ENCODE results near the gene NUP210. TPM values are rescaled to one million over a fixed set of nuclear protein-coding genes. Genes with fewer than 3 reads are reported as not detected.

NUP210 gene
- polyA plus RNA-seq, 1 donor from 2014 or later: 72.2 TPM

DNA sequence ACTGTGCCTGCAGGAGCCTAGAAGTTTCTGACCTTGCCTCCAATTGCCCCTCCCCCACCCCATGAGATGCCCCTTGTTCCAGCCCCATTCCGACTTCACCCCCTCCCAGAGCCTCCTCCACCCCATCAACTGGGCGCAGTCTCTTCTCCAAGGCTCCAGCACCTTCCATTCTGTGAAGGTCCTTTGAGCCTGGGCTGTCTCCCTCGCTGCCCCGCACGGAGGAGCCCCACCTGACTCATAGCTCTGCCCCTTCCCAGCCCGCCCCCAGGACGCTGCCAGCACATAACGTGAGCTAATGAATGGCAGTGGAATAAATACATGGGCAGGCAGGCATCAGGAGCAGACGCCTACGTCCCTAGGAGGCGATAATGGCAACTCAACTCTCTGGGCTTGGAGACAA lies 113.1 kb downstream of the NUP210 start:
- Mint-ChIP-seq H3K36me3 (peaks cover 2% of the 10 kb centered on the region), H3K4me1 (peaks cover 0 to 4% (median 0%) of the 10 kb centered on the region in 3 donors), H3K27me3 (no peaks in the 10 kb centered on the region), H3K9me3 (no peaks in the 10 kb centered on the region), H3K27ac (peak overlapping the region in 1 of 3 donors; percentile 31), H3K4me3 (no peak overlapping the region)

DNA sequence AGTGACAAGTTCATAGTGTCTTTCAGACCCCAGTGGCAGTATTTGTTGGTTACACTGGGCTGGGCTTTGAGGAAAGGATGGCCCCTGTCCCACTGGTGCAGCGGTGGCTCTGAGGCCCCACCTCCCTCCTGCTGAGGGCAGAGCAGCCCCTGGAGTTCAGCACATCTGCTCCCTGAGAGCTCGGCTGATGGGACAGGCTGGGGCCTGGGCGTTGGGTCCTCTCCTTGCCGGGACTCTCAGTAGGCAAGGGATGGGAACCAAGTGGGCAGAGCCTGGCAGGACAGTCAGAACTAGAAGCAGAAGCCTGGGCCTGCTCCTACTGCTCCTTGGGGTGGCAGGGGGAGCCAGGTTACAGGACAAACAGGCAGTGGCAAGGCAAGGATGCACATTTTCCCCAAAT lies 114.5 kb downstream of the NUP210 start:
- peak overlapping the region in 1 of 3 donors; percentile 45 for H3K27ac Mint-ChIP-seq
- H3K36me3 Mint-ChIP-seq: peaks cover 2% of the 10 kb centered on the region
- no peak overlapping the region for H3K4me3 Mint-ChIP-seq
- no peaks in the 10 kb centered on the region for H3K9me3 Mint-ChIP-seq
- H3K4me1 Mint-ChIP-seq: peaks cover 0 to 4% (median 2%) of the 10 kb centered on the region in 3 donors
- H3K27me3 Mint-ChIP-seq: peaks cover 6% of the 10 kb centered on the region

DNA sequence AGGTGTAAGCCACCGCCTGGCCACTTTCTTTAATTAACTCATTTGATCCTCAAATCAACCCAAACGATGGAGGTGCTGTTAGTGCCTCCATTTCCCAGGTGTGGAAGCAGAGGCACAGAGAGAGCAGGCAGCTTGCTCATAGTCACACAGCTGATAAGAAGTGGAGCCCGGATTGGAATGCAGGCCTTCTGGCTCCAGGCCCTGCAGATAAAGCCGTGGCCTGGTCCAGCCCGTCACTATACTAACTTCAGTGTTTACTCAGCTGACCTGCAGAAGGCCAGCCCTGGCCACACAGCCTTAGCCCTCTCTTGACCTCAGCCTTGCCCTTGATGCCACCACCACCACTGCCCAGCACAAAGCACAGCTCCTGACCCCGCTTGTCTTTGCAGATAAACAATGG lies 116.7 kb downstream of the NUP210 start:
- no peak overlapping the region for H3K4me3 Mint-ChIP-seq
- H3K27ac Mint-ChIP-seq: no peak overlapping the region
- H3K9me3 Mint-ChIP-seq: no peaks in the 10 kb centered on the region
- H3K27me3 Mint-ChIP-seq: peaks cover 18% of the 10 kb centered on the region
- peaks cover 0 to 3% (median 1%) of the 10 kb centered on the region in 3 donors for H3K4me1 Mint-ChIP-seq
- no peaks in the 10 kb centered on the region for H3K36me3 Mint-ChIP-seq

DNA sequence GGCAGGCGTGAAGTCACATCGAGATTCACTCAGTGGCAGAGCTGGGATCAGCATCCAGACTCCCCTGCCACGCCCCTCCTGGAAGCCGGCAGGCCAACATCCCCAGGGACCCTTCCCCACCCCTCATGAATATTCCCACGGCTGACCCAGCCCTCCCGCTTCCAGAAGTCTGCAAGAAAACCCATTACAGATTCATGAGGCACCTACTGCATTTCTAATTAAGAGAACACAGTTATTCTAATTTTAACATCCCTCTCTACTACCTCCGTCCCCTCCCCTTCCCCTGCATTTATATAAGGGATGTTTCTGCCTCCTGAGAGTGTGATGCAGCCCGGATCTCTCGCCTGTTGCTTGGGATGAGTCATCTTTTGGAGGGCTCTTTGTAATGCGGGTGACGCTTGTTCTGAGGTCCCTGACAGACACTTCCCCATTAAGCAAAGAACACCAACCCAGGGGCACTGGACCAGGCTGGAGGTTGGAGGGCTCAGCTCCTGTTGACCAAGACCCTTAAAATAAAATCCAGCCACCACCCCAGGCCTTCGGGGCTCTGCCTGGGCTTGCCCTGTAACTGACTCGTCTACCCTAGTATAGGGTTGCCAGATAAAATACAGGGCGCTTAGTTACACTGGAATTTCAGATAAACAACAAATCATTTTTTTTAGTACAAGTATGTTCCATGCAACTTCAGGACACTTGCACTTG lies 118.7 kb downstream of the NUP210 start:
- Mint-ChIP-seq H3K36me3 (no peaks in the 10 kb centered on the region), H3K9me3 (no peaks in the 10 kb centered on the region), H3K4me1 (peaks cover 0 to 5% (median 3%) of the 10 kb centered on the region in 3 donors), H3K27me3 (peaks cover 23% of the 10 kb centered on the region), H3K27ac (no peak overlapping the region), H3K4me3 (peak overlapping the region in 1 of 4 donors; percentile 60)

DNA sequence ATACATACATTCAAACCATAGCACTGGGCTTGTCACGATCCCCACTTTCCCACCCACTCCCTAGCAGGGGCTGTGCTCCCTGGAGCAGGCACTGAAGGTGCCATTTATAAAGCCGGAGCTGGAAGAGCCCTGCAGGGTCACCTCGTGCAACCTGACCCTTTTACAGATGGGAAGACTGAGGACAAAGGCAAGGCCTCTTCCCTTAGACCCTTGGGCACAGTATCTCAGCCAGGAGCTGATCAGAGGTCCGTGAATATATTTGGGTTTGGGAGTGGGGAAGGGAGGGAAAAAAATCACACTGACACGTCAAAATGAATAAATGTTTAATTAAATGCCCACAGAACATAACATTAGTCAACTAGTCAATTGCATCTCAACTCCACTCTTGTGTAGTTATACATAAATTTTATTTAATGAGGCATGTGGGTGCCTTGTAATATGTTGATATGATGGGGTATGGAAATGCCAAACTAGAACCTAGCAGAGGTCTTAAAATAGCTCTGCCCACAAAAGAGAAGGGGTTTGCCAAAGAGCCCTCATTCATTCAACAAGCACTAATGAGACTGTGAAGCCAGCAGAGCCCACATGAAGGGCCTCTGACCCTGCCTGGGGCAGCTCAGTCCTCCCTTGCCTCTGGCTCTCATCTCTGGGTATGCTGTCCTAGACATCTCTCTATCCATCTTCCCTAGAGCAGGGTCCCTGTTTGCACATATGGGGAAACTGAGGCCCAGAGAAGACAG lies 119.4 kb downstream of the NUP210 start:
- Mint-ChIP-seq H3K27me3 (peaks cover 28% of the 10 kb centered on the region), H3K9me3 (no peaks in the 10 kb centered on the region), H3K4me3 (no peak overlapping the region), H3K27ac (no peak overlapping the region), H3K36me3 (no peaks in the 10 kb centered on the region), H3K4me1 (peaks cover 0 to 6% (median 3%) of the 10 kb centered on the region in 3 donors)

DNA sequence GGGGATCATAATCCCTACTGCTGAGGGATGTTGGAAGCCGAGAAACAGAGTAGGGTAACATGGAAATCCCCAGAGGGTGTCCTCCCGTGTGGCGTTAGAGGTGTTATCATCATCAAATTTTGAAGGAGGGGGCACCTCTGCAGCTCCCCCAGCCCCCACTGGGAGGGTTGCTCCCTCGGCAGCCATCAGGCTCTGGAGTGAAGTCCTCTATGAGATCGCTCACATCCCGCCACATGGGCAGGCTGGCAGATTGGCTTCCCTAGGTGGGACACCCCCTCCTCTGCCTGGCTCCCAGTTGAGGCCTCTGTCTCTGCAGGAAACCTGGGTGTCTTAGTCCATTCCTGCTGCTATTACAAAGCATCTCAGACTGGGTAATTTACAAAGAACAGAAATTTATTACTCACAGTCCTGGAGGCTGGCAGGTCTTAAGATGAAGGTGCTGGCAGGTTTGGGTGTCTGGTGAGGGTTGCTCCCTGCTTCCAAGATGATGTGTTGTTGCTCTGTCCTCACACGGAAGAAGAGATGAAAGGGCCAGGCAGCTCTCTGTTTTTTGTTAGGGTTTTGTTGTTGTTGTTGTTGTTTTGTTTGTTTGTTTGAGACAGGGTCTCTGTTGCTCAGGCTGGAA lies 120.5 kb downstream of the NUP210 start:
- H3K27me3 Mint-ChIP-seq: peaks cover 30% of the 10 kb centered on the region
- peaks cover 0 to 9% (median 3%) of the 10 kb centered on the region in 3 donors for H3K4me1 Mint-ChIP-seq
- H3K9me3 Mint-ChIP-seq: no peaks in the 10 kb centered on the region
- peak overlapping the region in 1 of 3 donors; percentile 80 for H3K27ac Mint-ChIP-seq
- no peaks in the 10 kb centered on the region for H3K36me3 Mint-ChIP-seq
- no peak overlapping the region for H3K4me3 Mint-ChIP-seq

DNA sequence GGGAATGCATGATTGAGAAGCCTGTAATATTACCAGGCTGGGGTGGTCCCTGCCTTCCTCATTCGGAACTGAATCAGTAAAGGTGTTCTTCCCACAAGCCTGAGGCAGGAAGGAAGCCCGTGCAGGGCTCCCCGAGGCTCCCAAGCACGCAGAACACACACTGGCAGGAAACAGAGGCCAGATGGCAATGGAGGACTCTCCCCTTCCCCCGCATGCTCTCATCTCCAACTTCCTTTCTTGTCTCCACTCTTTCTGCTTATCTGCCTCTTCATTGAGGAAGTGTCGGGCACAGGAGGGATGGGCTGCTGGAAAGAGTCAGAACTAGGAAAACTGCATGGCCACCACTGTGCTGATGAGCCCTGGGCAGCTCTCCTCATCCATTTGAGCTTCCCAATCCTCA lies 123.5 kb downstream of the NUP210 start:
- H3K27me3 Mint-ChIP-seq: peaks cover 41% of the 10 kb centered on the region
- H3K36me3 Mint-ChIP-seq: peaks cover 2% of the 10 kb centered on the region
- peak overlapping the region in 2 of 4 donors; percentile 65 to 67 for H3K4me3 Mint-ChIP-seq
- H3K27ac Mint-ChIP-seq: peak overlapping the region in 1 of 3 donors; percentile 8
- peaks cover 0 to 1% (median 0%) of the 10 kb centered on the region in 3 donors for H3K9me3 Mint-ChIP-seq
- peaks cover 0 to 9% (median 3%) of the 10 kb centered on the region in 3 donors for H3K4me1 Mint-ChIP-seq

DNA sequence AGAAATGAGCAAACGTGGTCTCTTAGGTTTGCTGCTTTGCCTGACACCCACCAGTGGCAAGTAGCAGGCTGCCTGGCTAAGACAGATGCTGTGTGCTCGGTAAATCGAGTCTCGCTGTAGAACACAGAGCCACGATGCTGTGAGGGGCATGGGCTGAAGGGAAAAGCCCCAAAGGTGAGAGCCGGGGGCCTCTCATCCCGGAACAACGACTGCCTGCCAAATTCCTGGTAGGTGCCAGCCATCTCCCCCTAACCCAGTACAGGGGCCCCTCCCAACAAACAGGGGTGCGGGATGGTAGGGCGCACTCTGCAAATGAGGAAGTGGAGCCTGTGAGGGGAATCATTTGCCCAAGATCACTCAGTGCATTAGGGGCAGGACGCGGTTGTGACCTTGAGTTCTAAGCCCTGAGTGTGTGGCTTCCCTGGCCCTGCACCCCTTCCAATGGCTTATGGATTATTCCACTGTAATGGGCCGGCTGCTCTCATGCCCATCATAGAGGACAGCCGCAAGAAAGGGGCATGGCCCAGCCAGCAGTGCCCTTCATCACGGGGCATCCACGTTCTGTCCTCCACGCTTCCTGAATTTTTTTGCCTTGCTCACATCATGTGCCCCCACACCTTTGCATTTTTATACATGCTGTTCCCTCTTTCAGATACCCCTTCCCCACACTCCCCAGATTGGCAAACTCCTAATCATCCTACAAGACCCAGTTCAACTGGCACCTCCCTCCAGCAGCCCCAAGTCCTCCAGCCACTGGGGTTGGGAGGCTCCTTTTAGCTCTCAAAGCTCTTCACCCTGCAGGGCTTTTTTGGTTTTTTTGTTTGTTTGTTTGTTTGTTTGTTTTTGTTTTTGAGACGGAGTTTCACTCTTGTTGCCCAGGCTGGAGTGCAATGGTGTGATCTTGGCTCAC lies 125.4 kb downstream of the NUP210 start:
- Mint-ChIP-seq H3K4me3 (peak overlapping the region in 1 of 4 donors; percentile 55), H3K4me1 (peaks cover 0 to 9% (median 1%) of the 10 kb centered on the region in 3 donors), H3K36me3 (peaks cover 2% of the 10 kb centered on the region), H3K27me3 (peaks cover 30% of the 10 kb centered on the region), H3K9me3 (peaks cover 0 to 1% (median 0%) of the 10 kb centered on the region in 3 donors), H3K27ac (no peak overlapping the region)

DNA sequence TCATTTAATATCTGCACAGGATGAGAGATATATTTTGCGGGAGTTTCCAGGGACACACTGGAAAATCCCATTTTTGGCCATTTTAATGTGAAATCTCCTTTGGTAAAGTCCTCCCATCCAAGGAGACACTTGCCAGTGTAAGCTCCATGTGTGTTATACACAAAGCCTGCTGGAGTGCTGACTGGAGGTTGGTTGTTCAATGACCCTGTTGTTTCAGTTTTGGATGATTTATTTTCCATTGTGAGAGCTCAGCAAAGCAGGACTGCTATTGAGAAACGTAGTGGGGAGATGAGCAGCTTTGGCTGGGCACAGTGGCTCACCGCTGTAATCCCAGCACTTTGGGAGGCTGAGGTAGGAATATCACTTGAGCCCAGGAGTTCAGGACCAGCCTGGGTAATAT lies 127.7 kb downstream of the NUP210 start:
- H3K27me3 Mint-ChIP-seq: peaks cover 32% of the 10 kb centered on the region
- H3K4me1 Mint-ChIP-seq: peaks cover 0 to 10% (median 4%) of the 10 kb centered on the region in 3 donors
- H3K27ac Mint-ChIP-seq: no peak overlapping the region
- H3K4me3 Mint-ChIP-seq: no peak overlapping the region
- peaks cover 0 to 2% (median under 1%) of the 10 kb centered on the region in 3 donors for H3K9me3 Mint-ChIP-seq
- peaks cover 2% of the 10 kb centered on the region for H3K36me3 Mint-ChIP-seq

DNA sequence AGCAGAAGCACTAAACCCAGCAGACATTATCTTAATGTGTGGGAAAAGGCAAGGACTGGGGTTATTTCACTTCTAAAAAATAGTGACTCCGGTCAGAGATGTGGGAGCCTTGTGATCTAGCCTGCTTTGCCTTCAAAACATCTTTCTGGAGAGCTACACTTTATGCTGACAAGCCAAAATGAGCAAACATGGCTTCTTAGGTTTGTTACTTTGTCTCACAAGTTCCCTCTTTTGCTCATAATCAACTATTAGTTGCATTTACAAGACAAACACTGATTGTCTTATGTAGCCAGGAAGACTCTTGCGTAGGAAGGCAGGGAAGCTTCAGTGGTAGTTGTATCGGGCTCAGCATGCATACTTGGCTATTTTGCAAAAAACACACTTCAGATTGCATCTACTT lies 129.2 kb downstream of the NUP210 start:
- Mint-ChIP-seq H3K9me3 (peaks cover 5 to 8% (median 7%) of the 10 kb centered on the region in 3 donors), H3K4me1 (peaks cover 0 to 4% (median 4%) of the 10 kb centered on the region in 3 donors), H3K27ac (no peak overlapping the region), H3K27me3 (peaks cover 36% of the 10 kb centered on the region), H3K36me3 (peaks cover 4% of the 10 kb centered on the region), H3K4me3 (no peak overlapping the region)

DNA sequence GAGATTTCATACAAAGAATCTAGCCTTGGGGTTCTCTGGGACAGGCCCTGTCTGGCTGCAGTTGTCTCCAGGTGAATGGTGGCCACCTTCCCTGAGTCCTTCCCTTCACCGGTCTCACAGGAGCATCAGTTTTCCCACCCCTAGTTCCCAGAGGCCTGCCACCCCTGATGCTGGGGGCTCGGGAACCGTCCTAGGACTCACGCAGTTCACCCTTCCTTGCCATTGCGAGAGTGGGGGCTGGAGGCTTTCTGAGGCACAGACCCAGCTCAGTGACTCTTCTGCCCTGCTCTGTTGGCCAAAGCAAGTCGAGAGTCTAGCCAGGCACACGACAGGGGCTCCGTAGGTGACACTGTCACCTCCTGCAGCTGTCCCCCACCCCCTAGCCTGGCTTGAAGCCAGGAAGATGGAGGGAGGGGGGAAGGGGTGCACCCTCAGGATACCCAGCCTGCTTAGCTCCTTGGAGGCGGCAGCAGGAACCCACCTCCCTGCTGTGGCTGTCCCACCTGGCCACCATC lies 130.3 kb downstream of the NUP210 start:
- peaks cover 0 to 4% (median 2%) of the 10 kb centered on the region in 3 donors for H3K4me1 Mint-ChIP-seq
- H3K4me3 Mint-ChIP-seq: no peak overlapping the region
- peaks cover 4% of the 10 kb centered on the region for H3K36me3 Mint-ChIP-seq
- no peak overlapping the region for H3K27ac Mint-ChIP-seq
- H3K27me3 Mint-ChIP-seq: peaks cover 40% of the 10 kb centered on the region
- peaks cover 5 to 8% (median 7%) of the 10 kb centered on the region in 3 donors for H3K9me3 Mint-ChIP-seq

DNA sequence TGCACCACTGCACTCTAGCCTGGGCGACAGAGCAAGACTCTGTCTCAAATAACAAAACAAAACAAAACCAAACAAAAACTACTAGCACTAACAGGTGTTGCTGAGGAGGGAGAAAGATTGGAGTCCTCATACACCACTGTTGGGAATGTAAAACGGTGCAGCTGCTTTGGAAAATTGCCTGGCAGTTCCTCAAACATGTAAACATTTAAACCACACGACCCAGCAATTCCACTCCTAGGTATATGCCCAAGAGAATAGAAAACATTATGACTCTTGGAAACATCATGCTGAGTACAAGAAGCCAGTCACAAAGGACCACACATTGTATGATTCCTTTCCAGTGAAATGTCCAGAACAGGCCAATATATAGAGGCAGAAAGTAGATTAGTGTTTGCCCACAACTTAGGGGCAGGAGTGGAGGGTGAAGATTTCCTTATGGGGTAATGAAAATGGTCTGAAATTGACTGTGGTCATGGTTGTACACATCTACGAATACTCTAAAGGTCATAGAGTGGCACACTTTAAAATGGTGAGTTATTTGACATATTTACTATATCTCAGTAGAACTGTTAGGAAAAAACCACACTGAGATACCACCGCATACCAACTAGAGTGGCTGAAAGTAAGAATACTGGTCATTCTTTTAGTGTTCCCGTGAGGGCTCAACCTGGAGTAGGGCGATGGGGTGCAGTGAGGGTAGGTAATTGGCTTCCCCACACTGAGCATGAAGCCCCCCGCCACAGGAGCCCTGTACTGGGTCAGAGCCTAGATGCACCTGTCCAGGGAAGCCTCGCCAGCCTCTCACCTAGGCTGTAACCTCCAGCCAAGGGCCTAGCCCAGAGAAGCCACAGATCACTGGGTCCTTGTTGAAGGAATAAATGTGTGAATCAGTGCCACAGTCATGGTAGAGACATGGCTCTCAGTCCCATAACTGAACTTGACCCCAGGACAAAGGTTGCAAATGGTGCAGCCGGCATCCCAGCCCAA lies 131.1 kb downstream of the NUP210 start:
- Mint-ChIP-seq H3K36me3 (peaks cover 4% of the 10 kb centered on the region), H3K4me3 (no peak overlapping the region), H3K9me3 (peaks cover 4 to 9% (median 7%) of the 10 kb centered on the region in 3 donors), H3K27me3 (peaks cover 45% of the 10 kb centered on the region), H3K4me1 (peaks cover 0 to 4% (median 1%) of the 10 kb centered on the region in 3 donors), H3K27ac (no peak overlapping the region)

DNA sequence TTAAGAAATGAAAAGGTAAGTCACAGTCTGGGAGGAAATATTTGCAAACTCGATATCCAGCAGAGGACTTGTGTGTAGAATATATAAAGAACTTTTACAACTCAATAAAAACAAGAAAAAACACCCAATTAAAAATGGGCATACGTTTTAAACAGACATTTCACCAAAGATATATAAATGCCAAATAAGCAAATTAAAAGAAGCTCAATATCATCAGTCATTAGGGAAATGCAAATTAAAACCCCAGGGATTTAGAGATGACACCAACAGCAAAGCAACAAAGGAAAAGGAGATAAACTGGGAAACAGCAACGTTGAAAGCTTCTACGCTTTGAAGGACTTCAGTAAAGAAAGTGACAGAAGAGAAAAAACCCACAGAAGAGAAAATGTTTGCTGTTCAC lies 132.3 kb downstream of the NUP210 start:
- Mint-ChIP-seq H3K36me3 (peaks cover 2% of the 10 kb centered on the region), H3K27me3 (peaks cover 45% of the 10 kb centered on the region), H3K4me3 (peak overlapping the region in 1 of 4 donors; percentile 27), H3K4me1 (peaks cover 4 to 9% (median 7%) of the 10 kb centered on the region in 3 donors), H3K9me3 (peaks cover 4 to 15% (median 7%) of the 10 kb centered on the region in 3 donors), H3K27ac (no peak overlapping the region)
